ENCODE results near the gene TEK. TPM values are rescaled to one million over a fixed set of nuclear protein-coding genes. Genes with fewer than 3 reads are reported as not detected.

TEK gene
- total RNA-seq, 3 donors from 2014 or later (not counting 1 experiment from before 2014, with no cell fraction given), result not detected

DNA sequence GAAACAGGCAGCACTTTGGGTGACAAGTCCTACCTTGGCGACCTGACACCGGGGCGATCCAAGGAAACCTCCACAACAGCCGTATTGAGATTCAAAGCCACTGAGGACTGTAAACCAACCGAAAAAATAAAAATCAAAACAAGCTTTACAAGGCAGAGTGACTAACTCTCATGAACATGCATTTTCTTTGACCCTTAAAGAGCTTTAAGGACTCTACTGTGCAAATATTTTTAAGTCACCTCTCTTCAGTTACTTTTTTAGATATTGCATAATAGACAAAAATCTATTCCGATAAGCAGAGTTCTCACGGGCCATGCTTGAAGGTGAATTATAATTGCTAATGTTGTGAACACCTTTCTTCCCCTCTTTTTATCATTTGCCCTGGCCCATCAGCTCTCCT lies 149.6 kb downstream of the TEK start:
- no peak overlapping the region for H3K27ac Mint-ChIP-seq
- WGBS (ENCODE audit: insufficient coverage), result 87% methylated on average over 5 of the region's 7 CpGs
- Histone ChIP-seq H3K27me3 (ENCODE audit: control insufficient read depth, insufficient read depth, low read length) (no peaks in the 10 kb centered on the region), H3K4me3 (ENCODE audit: low read length) (no peak overlapping the region), H3K9me3 (ENCODE audit: control insufficient read depth, insufficient read depth, low read length) (no peaks in the 10 kb centered on the region), H3K36me3 (ENCODE audit: control insufficient read depth, insufficient read depth, low read length) (no peaks in the 10 kb centered on the region), H3K4me1 (ENCODE audit: control insufficient read depth, insufficient read depth, low read length) (no peaks in the 10 kb centered on the region), H3K27ac (ENCODE audit: low read length) (no peak overlapping the region)
- H3K4me1 Mint-ChIP-seq, result no peaks in the 10 kb centered on the region
- H3K4me3 Mint-ChIP-seq, result no peak overlapping the region
- TF ChIP-seq, protein P1, sequence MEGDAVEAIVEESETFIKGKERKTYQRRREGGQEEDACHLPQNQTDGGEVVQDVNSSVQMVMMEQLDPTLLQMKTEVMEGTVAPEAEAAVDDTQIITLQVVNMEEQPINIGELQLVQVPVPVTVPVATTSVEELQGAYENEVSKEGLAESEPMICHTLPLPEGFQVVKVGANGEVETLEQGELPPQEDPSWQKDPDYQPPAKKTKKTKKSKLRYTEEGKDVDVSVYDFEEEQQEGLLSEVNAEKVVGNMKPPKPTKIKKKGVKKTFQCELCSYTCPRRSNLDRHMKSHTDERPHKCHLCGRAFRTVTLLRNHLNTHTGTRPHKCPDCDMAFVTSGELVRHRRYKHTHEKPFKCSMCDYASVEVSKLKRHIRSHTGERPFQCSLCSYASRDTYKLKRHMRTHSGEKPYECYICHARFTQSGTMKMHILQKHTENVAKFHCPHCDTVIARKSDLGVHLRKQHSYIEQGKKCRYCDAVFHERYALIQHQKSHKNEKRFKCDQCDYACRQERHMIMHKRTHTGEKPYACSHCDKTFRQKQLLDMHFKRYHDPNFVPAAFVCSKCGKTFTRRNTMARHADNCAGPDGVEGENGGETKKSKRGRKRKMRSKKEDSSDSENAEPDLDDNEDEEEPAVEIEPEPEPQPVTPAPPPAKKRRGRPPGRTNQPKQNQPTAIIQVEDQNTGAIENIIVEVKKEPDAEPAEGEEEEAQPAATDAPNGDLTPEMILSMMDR (IDR thresholded peaks at IDR 0.05), result no peak
- no peaks in the 10 kb centered on the region for H3K36me3 Mint-ChIP-seq
- no peak for ATAC-seq
- peaks cover 3% of the 10 kb centered on the region in 2 donors for H3K9me3 Mint-ChIP-seq
- intact Hi-C loops (cut with micrococcal nuclease), result no loop called here
- no peak for DNase-seq
- no peaks in the 10 kb centered on the region for H3K27me3 Mint-ChIP-seq (ENCODE audit: low read depth in 2 of 2)

DNA sequence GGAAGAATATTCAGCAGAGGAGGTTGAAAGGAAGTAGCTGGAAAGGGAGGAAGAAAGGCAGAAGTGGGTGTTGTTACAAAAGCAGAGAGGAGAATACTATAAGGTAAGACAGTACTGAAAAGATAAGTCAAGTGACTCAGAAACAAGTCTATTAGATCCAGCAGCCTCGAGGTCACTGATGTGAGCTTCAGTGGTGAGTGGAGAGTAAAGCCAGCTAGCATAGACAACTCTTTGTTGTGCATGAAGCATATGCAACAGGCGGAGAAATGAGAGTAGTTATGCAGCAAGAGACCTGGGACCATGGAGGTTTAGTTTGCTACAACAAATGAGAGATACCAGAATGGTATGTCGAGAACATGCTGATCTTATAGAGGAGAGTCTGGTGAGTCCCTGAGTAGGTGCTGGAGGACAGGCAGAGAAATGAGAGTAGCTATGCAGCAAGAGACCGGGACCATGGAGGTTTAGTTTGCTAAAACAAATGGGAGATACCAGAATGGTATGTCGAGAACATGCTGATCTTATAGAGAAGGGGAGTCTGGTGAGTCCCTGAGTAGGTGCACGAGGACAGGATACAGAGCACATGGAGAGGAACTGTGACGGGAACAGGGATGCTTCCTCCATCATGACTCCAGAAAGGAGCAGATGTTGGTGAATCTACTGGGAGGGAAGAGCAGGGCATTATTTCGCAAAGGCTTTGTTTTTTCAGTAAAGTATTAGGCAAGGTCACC lies 151.9 kb downstream of the TEK start:
- WGBS (ENCODE audit: insufficient coverage), result 84% methylated on average over 8 of the region's 8 CpGs
- DNase-seq, result no peak
- H3K4me3 Mint-ChIP-seq, result no peak overlapping the region
- Histone ChIP-seq H3K4me3 (ENCODE audit: low read length) (no peak overlapping the region), H3K36me3 (ENCODE audit: control insufficient read depth, insufficient read depth, low read length) (no peaks in the 10 kb centered on the region), H3K4me1 (ENCODE audit: control insufficient read depth, insufficient read depth, low read length) (no peaks in the 10 kb centered on the region), H3K9me3 (ENCODE audit: control insufficient read depth, insufficient read depth, low read length) (no peaks in the 10 kb centered on the region), H3K27me3 (ENCODE audit: control insufficient read depth, insufficient read depth, low read length) (no peaks in the 10 kb centered on the region), H3K27ac (ENCODE audit: low read length) (no peak overlapping the region)
- TF ChIP-seq, protein P1 (IDR thresholded peaks at IDR 0.05), result no peak
- H3K27me3 Mint-ChIP-seq (ENCODE audit: low read depth in 2 of 2), result no peaks in the 10 kb centered on the region
- H3K9me3 Mint-ChIP-seq, result no peaks in the 10 kb centered on the region
- no peaks in the 10 kb centered on the region for H3K36me3 Mint-ChIP-seq
- ATAC-seq, result no peak
- no peaks in the 10 kb centered on the region for H3K4me1 Mint-ChIP-seq
- intact Hi-C loops (cut with micrococcal nuclease), result no loop called here
- no peak overlapping the region for H3K27ac Mint-ChIP-seq

DNA sequence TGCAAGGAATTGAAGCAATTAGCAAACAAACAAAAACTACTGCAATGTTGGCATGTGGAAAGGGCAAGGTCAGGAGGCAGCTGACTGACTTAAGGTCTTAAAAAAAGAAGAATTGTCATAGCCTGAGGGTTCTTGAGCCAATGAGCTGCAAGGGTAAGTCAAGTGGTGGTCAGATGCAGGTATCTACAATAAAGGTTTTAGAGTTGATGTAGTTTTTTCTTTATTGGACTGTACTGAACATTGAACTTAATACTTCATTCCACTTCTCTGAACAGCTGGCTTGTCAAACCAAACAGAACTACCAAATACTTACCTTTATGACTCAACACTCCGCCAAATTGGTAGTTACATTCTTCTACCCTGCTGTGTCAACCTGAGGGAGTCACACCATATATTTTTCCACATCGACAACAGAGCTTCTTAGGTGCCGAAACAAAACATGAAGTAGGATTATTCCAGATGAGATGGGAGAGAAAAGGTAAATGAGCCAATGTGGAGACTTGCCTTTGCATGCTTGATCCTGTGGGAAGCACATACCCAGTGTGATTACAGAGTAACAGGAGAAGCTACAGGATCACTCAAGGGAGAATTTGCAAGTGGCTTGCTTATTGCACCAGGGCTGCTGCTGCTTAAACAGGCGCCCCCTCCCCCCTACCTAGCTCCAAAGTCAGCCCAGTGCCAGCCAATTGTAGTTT lies 152.6 kb downstream of the TEK start:
- Mint-ChIP-seq H3K4me3 (no peak overlapping the region), H3K36me3 (no peaks in the 10 kb centered on the region), H3K9me3 (no peaks in the 10 kb centered on the region), H3K27ac (no peak overlapping the region), H3K27me3 (ENCODE audit: low read depth in 2 of 2) (no peaks in the 10 kb centered on the region), H3K4me1 (no peaks in the 10 kb centered on the region)
- WGBS (ENCODE audit: insufficient coverage), result 81% methylated on average over 4 of the region's 4 CpGs
- Histone ChIP-seq H3K27ac (ENCODE audit: low read length) (no peak overlapping the region), H3K36me3 (ENCODE audit: control insufficient read depth, insufficient read depth, low read length) (no peaks in the 10 kb centered on the region), H3K27me3 (ENCODE audit: control insufficient read depth, insufficient read depth, low read length) (no peaks in the 10 kb centered on the region), H3K4me1 (ENCODE audit: control insufficient read depth, insufficient read depth, low read length) (no peaks in the 10 kb centered on the region), H3K9me3 (ENCODE audit: control insufficient read depth, insufficient read depth, low read length) (no peaks in the 10 kb centered on the region), H3K4me3 (ENCODE audit: low read length) (no peak overlapping the region)
- no peak for DNase-seq
- intact Hi-C loops (cut with micrococcal nuclease), result no loop called here
- no peak for ATAC-seq
- TF ChIP-seq, protein P1 (IDR thresholded peaks at IDR 0.05), result no peak

Data from natural killer cell (primary cell).